Measurements from ENCODE around the gene NTMT1. TPM values are rescaled to one million over a fixed set of nuclear protein-coding genes. Genes with fewer than 3 reads are reported as not detected.

Gene NTMT1
- total and polyA plus RNA-seq, 10 of the 15 experiments (the other 5 are each of a cell fraction or from before 2014, with no cell fraction given) = 12.8 to 85.4 (median 39.3) TPM

- no peak overlapping the region for H3K27ac ChIP-seq (ENCODE audit: control insufficient read depth, insufficient read depth)
- H3K79me2 ChIP-seq (ENCODE audit: control insufficient read depth, insufficient read depth, low read length) = no peaks in the 10 kb centered on the region
- H3K36me3 ChIP-seq (ENCODE audit: control insufficient read depth in 2 of 2, insufficient read depth in 2 of 2, low read length in 1 of 2) = no peaks in the 10 kb centered on the region
- ChIA-PET CTCF (interaction anchor here (1.0 kb wide), 1 partner anchor 447 kb away, joined by 3 read pairs; no protein-coding TSS in a partner anchor), RAD21 (ENCODE audit: unreplicated experiment) (no interaction called here), SMC1A (ENCODE audit: uncharacterized antibody, unreplicated experiment) (interaction anchor here (0.6 to 1.8 kb wide), 2 partner anchors 8 to 10 kb away, joined by 3 to 6 read pairs; no protein-coding TSS in a partner anchor), POLR2A (no interaction called here)
- no peak overlapping the region for H2AFZ ChIP-seq (ENCODE audit: control insufficient read depth, low read depth, low read length)
- no peaks in the 10 kb centered on the region for H4K20me1 ChIP-seq (ENCODE audit: control insufficient read depth, insufficient read depth)
- no peak for TF ChIP-seq RELA (IDR thresholded peaks at IDR 0.05; ENCODE audit: borderline replicate concordance, partially characterized antibody)
- no peak for TF ChIP-seq E2F8 (IDR thresholded peaks at IDR 0.05; ENCODE audit: low read depth, partially characterized antibody)
- no peak for TF ChIP-seq MAX (IDR thresholded peaks at IDR 0.05; ENCODE audit: low read depth, low read length)
- TF ChIP-seq REST (IDR thresholded peaks at IDR 0.05; ENCODE audit: low read depth, low read length) = no peak
- no peak for TF ChIP-seq TARDBP (IDR thresholded peaks at IDR 0.05; ENCODE audit: borderline replicate concordance)
- TF ChIP-seq IKZF2 (IDR thresholded peaks at IDR 0.05) = no peak
- TF ChIP-seq ELK1 (IDR thresholded peaks at IDR 0.05; ENCODE audit: low read depth, low read length) = no peak
- no peak for TF ChIP-seq MYC (IDR thresholded peaks at IDR 0.05; ENCODE audit: insufficient read depth, insufficient read length, insufficient replicate concordance, low read length, severe bottlenecking)
- no peak for TF ChIP-seq LARP7 (IDR thresholded peaks at IDR 0.05)
- no peak for TF ChIP-seq IRF3 (IDR thresholded peaks at IDR 0.05)
- TF ChIP-seq FOXM1 (IDR thresholded peaks at IDR 0.05; ENCODE audit: low read depth, low read length) = no peak
- no peak for TF ChIP-seq YY1 (IDR thresholded peaks at IDR 0.05; ENCODE audit: low read depth, low read length)
- no peaks in the 10 kb centered on the region for H3K9me3 ChIP-seq (replicated peaks; ENCODE audit: control insufficient read depth, insufficient read depth, low read length)
- no TSS peak for BruUV-seq (replicated peaks)
- intact Hi-C loops (cut with micrococcal nuclease; ENCODE audit: unreplicated experiment) = no loop called here
- no peak overlapping the region for H3K9ac ChIP-seq (ENCODE audit: control insufficient read depth, insufficient read depth, low read length)
- H3K4me1 ChIP-seq (ENCODE audit: control insufficient read depth, insufficient read depth, low read length) = peaks cover 14% of the 10 kb centered on the region
- FAIRE-seq (no peak), DNase-seq (ENCODE audit: low read depth, low spot score) (no peak), ATAC-seq (no peak)
- no peak overlapping the region for H3K4me2 ChIP-seq (ENCODE audit: control insufficient read depth, insufficient read depth)
- 44% methylated on average over 6 of the region's 6 CpGs for WGBS (ENCODE audit: insufficient coverage, insufficient replicate concordance, low lambda C conversion rate, missing lambda C conversion rate)
- in situ Hi-C loops (cut with MboI) = no loop called here
- no peak overlapping the region for H3K4me3 ChIP-seq
- no peaks in the 10 kb centered on the region for H3K27me3 ChIP-seq (replicated peaks in 1 of 2; ENCODE audit: control insufficient read depth in 2 of 2, insufficient read depth in 2 of 2, low read length in 1 of 2)
These were observed 35.5 kb upstream of the NTMT1 start for GRCh38 chr9:129590466-129590865.

Measured in GM12878 (cell line).